HCT116 (cell line): ENCODE measurements around the gene ITFG1. TPM values are rescaled to one million over a fixed set of nuclear protein-coding genes. Genes with fewer than 3 reads are reported as not detected.
A peak's percentile ranks its signal among the peaks of the same experiment; 100 is the strongest.

Experiments
- ATAC-seq: fragments of 200-7000 bp; cut with Tn5 transposase; 2 replicates; pipeline ENCODE4 v1.9.1; 2020; ENCODE audit warnings: mild to moderate bottlenecking, moderate library complexity
- BruUV-seq: library from RNA; stranded (reverse); fragments of 400-500 nt; replicated peaks from 2 replicates; lab custom pipeline; 2021; lab: Mats Ljungman, UMichigan
- CTCF ChIA-PET: fragments of 300-600 bp; sonication (Branson Sonifier 250); formaldehyde crosslinking; loops from one replicate; lab custom pipeline; 2021; ENCODE audit warnings: antibody characterized with exemption; lab: Charles Lee
- POLR2A ChIA-PET: fragments of 300-600, 350-600 bp; sonication (Branson Sonifier 250); formaldehyde crosslinking; loops from one replicate; lab custom pipeline; 2021; ENCODE audit warnings: antibody characterized with exemption; lab: Charles Lee
- RAD21 ChIA-PET, 2 experiments: fragments of 300-600 bp; sonication (Branson Sonifier 250); formaldehyde crosslinking; loops; one replicate each; lab custom pipeline; 2023; ENCODE audit warnings: low total read pairs in 2 of 2; ENCODE audit not compliant: uncharacterized antibody in 2 of 2, unreplicated experiment in 2 of 2, low non-redundant PET in 1 of 2; lab: Charles Lee
- DNase-seq: peaks from one replicate; pipeline ENCODE4 v3.0.0-alpha.2; 2010; ENCODE audit warnings: low read depth, low spot score
- H2AFZ ChIP-seq: fragments of 200-600 bp; shearing (Covaris generic), sonication (generic); 2 replicates; pipeline ENCODE4 v1.6.1; 2017; ENCODE audit warnings: low read depth, mixed run types, mixed read lengths, antibody characterized with exemption, low read length; ENCODE audit not compliant: poor library complexity, severe bottlenecking
- H3K27ac ChIP-seq: 2 replicates; pipeline ENCODE4 v1.5.1; 2012; ENCODE audit warnings: low read depth, low read length
- H3K27me3 ChIP-seq: fragments of 200-600 bp; sonication (generic); 2 replicates; pipeline ENCODE4 v1.6.1; 2016; ENCODE audit warnings: mixed run types, low read length, mixed read lengths; ENCODE audit not compliant: insufficient read depth
- H3K36me3 ChIP-seq, 2 experiments: fragments of 200-500 bp in 1 of 2; fragments of 200-600 bp in 1 of 2; sonication (Bioruptor generic) in 1 of 2; sonication (generic) in 1 of 2; 2 replicates each; pipeline versions ENCODE4 v1.5.1 to v1.6.1; 2014 to 2016; ENCODE audit warnings: low read length in 2 of 2, inconsistent platforms in 1 of 2, mixed read lengths in 1 of 2, mixed run types in 1 of 2; ENCODE audit not compliant: insufficient read depth in 2 of 2, control insufficient read depth in 1 of 2
- H3K4me1 ChIP-seq, 2 experiments: fragments of 200-600 bp in 1 of 2; sonication (generic) in 1 of 2; 2 replicates each; pipeline versions ENCODE4 v1.5.1 to v1.6.1; 2012 to 2017; ENCODE audit warnings: low read length in 2 of 2, inconsistent platforms in 1 of 2, mild to moderate bottlenecking in 1 of 2, mixed read lengths in 1 of 2, mixed run types in 1 of 2, moderate library complexity in 1 of 2; ENCODE audit not compliant: insufficient read depth in 2 of 2, control insufficient read depth in 1 of 2
- H3K4me2 ChIP-seq: fragments of 200-600 bp; sonication (generic); 2 replicates; pipeline ENCODE4 v1.6.1; 2017; ENCODE audit warnings: mixed run types, low read length, mixed read lengths
- H3K4me3 ChIP-seq, 2 experiments: fragments of 200-600 bp in 1 of 2; sonication (generic) in 1 of 2; replicated peaks in 1 of 2; 2 replicates each; pipeline ENCODE4 v1.5.1; 2011 to 2016; ENCODE audit warnings: low read length in 2 of 2, control low read depth in 1 of 2, low read depth in 1 of 2, mild to moderate bottlenecking in 1 of 2, mixed read lengths in 1 of 2, mixed run types in 1 of 2
- H3K79me2 ChIP-seq: fragments of 200-600 bp; sonication (generic); 2 replicates; pipeline ENCODE4 v1.6.1; 2017; ENCODE audit warnings: mild to moderate bottlenecking, mixed run types, low read length, moderate library complexity, mixed read lengths; ENCODE audit not compliant: insufficient read depth
- H3K9ac ChIP-seq: fragments of 200-600 bp; sonication (generic); 2 replicates; pipeline ENCODE4 v1.6.1; 2016; ENCODE audit warnings: low read length, mixed read lengths
- H3K9me2 ChIP-seq: fragments of 200-600 bp; sonication (generic), shearing (Covaris generic); 2 replicates; pipeline ENCODE4 v1.6.1; 2017; ENCODE audit warnings: mixed run types, mild to moderate bottlenecking, moderate library complexity; ENCODE audit not compliant: insufficient read depth
- H3K9me3 ChIP-seq, 2 experiments: fragments of 200-500 bp in 1 of 2; fragments of 200-600 bp in 1 of 2; sonication (Bioruptor generic) in 1 of 2; sonication (generic) in 1 of 2; 2 replicates each; pipeline ENCODE4 v1.6.1; 2014 to 2017; ENCODE audit warnings: low read length in 2 of 2, mixed read lengths in 2 of 2, inconsistent platforms in 1 of 2, low read depth in 1 of 2, mild to moderate bottlenecking in 1 of 2, mixed run types in 1 of 2, moderate library complexity in 1 of 2; ENCODE audit not compliant: control insufficient read depth in 1 of 2, insufficient read depth in 1 of 2
- H4K20me1 ChIP-seq: fragments of 200-600 bp; sonication (generic), shearing (Covaris generic); 2 replicates; pipeline ENCODE4 v1.6.1; 2017; ENCODE audit warnings: mixed run types, mild to moderate bottlenecking, moderate library complexity; ENCODE audit not compliant: insufficient read depth
- CBX3 ChIP-seq: IDR thresholded peaks from 2 replicates; pipeline ENCODE4 v1.6.1; 2012; ENCODE audit warnings: low read depth
- EGR1 ChIP-seq: IDR thresholded peaks from 2 replicates; pipeline ENCODE4 v1.6.1; 2012; ENCODE audit warnings: low read depth
- JUND ChIP-seq: IDR thresholded peaks from 2 replicates; pipeline ENCODE4 v1.6.1; 2012
- POLR2AphosphoS5 ChIP-seq: IDR thresholded peaks from 2 replicates; pipeline ENCODE4 v1.6.1; 2011; ENCODE audit warnings: mild to moderate bottlenecking, low read depth, low read length, moderate library complexity
- RAD21 ChIP-seq: IDR thresholded peaks from 2 replicates; pipeline ENCODE4 v1.6.1; 2012; ENCODE audit warnings: low read depth, mild to moderate bottlenecking
- intact Hi-C: fragments of 100-400 bp; cut with micrococcal nuclease; formaldehyde crosslinking; loops from 2 replicates; pipeline ENCODE4 v1.10.0; 2022
- total RNA-seq: library from RNA; stranded (reverse); gene quantifications from one replicate; pipeline ENCODE4 v1.2.1, GENCODE V29; 2021; ENCODE audit not compliant: unreplicated experiment
- TF ChIP-seq, protein P1 (sequence below): IDR thresholded peaks from 2 replicates; pipeline ENCODE4 v1.6.1; 2012
- TF ChIP-seq, protein P2 (sequence below): IDR thresholded peaks from 2 replicates; pipeline ENCODE4 v1.6.1; 2011; ENCODE audit warnings: mild to moderate bottlenecking, low read length, moderate library complexity; ENCODE audit not compliant: insufficient replicate concordance; ENCODE audit errors: extremely low read depth

ITFG1 gene
- total RNA-seq, 1 experiment from 2014 or later, result 24.9 TPM

DNA sequence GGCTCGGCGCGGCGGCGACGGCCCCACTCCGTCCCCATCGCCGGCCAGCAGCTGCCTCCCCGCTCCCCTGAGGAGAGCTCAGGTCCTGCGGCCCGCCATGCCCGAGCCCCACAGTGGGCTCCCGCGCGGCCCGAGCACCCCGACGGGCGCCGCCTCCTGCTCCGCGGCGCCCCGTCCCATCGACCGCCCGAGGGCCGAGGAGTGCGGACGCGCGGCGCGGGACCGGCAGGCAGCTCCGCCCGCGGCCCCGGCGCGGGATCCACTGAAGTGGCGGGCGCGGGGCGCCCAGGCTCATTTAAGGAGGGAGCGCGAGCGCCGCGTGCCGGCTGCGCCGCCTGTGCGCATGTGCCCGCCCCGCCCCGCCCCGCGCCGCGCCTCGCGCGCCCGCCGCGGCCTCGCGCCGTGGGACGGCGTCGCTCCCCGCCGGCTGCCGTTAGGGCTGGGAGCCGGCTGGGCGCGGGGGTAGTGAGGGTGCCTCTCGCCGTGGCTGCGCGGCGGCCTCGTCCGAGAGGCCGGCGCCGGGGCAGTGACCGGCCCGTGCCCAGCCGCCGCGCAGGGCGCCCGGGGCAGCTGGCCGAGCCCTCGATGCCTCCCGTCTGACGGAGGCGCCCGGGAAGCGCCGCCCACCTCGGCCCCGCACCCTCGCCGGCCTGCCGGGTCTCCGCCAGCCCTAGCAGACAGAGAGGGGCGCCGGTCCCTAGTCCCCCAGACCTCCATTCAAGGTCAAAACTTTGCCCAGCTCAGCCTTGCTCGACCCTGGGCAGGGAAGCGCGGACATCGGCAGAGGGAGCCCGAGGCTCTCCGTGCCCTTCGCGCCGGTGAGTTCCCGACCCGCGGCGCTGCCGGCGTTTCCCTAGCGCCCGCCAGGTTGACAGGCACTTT is 316.9 kb downstream of the ITFG1 start, which contains the start of gene NETO2:
NETO2 (minus strand) TSS at position 269 of the 882 bp plus-strand sequence. CDS start 333 bp downstream, outside the sequence.
- Histone ChIP-seq H3K27me3 (no peaks in the 10 kb centered on the region), H2AFZ (no peak within 1 kb of the TSS), H3K4me2 (peak within 1 kb of the TSS; percentile 69), H3K9me3 (no peaks in the 10 kb centered on the region), H3K36me3 (no peaks in the 10 kb centered on the region), H3K4me1 (peaks cover 0 to 27% of the 10 kb centered on the region in 2 experiments; a peak in 3 of 4 replicates), H3K9ac (peak within 1 kb of the TSS; percentile 27; the same call in 1 of the 2 replicates), H3K9me2 (no peaks in the 10 kb centered on the region), H3K4me3 (peak within 1 kb of the TSS; percentile 43 to 52), H3K79me2 (no peaks in the 10 kb centered on the region), H3K27ac (peak within 1 kb of the TSS; percentile 68), H4K20me1 (no peaks in the 10 kb centered on the region)
- POLR2A ChIA-PET, result no interaction called here
- CTCF ChIA-PET, result interaction anchor here (1.2 to 1.7 kb wide), 2 partner anchors 19 to 164 kb away, joined by 3 read pairs; no protein-coding TSS in a partner anchor
- no TSS peak for BruUV-seq
- RAD21 ChIA-PET, result interaction anchor here in 1 of 2 experiments (1.2 kb wide), 1 partner anchor 1021 kb away, joined by 3 read pairs; no protein-coding TSS in a partner anchor
- DNase-seq (no peak), ATAC-seq (peak; percentile 60)
- intact Hi-C loops, result loop anchor here (2.0 to 10.0 kb wide), 4 partner anchors 199 to 1013 kb away; no protein-coding TSS in a partner anchor
- no peak for TF ChIP-seq POLR2AphosphoS5
- no peak for TF ChIP-seq RAD21
- TF ChIP-seq EGR1, result no peak
- no peak for TF ChIP-seq JUND
- TF ChIP-seq, protein P1, sequence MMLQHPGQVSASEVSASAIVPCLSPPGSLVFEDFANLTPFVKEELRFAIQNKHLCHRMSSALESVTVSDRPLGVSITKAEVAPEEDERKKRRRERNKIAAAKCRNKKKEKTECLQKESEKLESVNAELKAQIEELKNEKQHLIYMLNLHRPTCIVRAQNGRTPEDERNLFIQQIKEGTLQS, result no peak
- TF ChIP-seq, protein P2, sequence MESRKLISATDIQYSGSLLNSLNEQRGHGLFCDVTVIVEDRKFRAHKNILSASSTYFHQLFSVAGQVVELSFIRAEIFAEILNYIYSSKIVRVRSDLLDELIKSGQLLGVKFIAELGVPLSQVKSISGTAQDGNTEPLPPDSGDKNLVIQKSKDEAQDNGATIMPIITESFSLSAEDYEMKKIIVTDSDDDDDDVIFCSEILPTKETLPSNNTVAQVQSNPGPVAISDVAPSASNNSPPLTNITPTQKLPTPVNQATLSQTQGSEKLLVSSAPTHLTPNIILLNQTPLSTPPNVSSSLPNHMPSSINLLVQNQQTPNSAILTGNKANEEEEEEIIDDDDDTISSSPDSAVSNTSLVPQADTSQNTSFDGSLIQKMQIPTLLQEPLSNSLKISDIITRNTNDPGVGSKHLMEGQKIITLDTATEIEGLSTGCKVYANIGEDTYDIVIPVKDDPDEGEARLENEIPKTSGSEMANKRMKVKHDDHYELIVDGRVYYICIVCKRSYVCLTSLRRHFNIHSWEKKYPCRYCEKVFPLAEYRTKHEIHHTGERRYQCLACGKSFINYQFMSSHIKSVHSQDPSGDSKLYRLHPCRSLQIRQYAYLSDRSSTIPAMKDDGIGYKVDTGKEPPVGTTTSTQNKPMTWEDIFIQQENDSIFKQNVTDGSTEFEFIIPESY, result no peak
- no peak for TF ChIP-seq CBX3
